AML-193 (cell line): ENCODE results near the gene UGDH.
A peak's percentile ranks its signal among the peaks of the same experiment; 100 is the strongest.

Experiments used
- DNase-seq, 2 experiments: peaks; one replicate each; lab custom pipeline; 2025; lab: John Stamatoyannopoulos, UW

UGDH gene

DNA sequence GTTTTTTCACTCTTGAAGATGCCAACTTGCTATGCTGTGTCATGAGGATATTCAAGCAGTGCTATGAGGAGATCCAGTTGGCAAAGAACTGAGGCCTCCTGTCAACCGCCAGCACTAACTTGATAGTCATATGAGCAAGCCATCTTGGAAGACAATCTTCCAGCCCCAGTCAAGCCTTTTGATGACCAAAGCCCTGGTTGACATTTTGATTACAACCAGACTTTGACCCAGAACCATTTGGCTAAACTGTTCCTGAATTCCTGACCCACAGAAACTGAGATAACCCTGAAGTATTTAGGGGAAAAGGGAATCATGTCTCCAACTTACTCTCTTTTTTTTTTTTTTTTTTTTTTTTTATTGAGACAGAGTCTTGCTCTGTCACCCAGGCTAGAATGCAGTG lies 32.9 kb downstream of the UGDH start:
- no peak for DNase-seq

- DNase-seq, result no peak
Observed at GRCh38 chr4:39490322-39490721, 36.9 kb downstream of the UGDH start.

DNA sequence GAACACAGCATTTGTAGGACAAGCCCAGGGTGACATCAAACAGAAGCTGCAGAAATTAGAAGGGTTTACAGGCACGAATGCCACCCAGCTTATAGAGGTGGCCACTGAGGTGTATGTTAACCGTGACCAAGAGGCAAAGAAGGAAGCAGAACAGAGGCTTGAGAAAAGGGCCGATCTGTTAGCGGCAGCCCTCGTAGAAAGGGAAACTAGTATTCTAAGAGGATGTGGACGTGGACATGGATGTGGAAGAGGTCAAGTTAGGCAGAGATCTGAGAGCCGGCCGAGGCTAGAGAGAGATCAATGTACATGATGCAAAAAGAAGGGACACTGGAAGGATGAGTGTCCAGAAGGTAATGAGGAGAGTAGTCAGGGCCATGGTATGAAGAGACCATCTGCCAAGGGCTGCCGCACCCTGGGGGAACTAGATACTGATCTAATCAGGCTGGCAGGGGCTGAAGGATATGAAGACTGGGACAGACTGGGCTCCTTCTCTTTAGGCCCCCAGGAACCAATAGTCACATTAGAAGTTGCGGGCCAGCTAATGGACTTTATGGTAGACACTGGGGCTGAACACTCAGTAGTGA lies 40.9 kb downstream of the UGDH start:
- no peak for DNase-seq

GRCh38 chr4:39484582-39485272 lies 42.5 kb downstream of the UGDH start:
- peak; percentile 72 to 77 for DNase-seq

- DNase-seq, result no peak
Observed at GRCh38 chr4:39480902-39481695, 46.1 kb downstream of the UGDH start.

GRCh38 chr4:39480251-39480650 lies 47.0 kb downstream of the UGDH start:
- DNase-seq, result no peak

DNA sequence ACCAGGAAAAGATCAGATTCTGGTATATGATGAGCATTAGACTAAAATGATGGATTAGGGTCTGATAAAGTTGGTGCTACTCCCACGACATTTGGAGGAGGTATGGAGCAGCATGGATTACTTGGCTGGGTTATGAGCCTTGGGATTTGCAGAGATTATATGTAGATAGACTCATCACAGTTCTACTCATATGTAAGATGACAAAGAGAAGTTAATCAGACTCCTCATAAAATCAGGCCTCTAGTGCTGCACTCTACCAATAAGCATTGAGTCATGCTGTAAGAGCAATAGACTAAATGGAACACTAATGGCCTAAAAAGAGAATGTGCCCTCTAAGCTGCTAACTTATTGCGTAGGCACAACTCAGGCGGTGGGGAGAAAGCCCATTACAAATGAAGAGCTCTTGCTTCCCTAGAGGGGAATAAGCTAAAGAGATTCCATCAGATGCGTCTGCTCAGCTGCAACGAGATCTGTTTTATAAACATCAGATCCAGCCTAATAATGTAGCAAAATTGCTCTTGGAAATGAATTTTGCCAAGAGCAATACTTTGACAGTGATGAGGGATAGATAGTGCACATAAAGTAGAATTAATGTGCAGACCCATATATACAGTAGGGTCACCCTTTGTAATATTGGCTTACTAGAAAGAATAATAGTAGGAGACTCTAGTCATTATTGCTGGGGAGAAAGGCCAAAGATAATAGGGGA lies 50.9 kb downstream of the UGDH start:
- no peak for DNase-seq

GRCh38 chr4:39472396-39472795 lies 54.8 kb downstream of the UGDH start:
- no peak for DNase-seq

DNA sequence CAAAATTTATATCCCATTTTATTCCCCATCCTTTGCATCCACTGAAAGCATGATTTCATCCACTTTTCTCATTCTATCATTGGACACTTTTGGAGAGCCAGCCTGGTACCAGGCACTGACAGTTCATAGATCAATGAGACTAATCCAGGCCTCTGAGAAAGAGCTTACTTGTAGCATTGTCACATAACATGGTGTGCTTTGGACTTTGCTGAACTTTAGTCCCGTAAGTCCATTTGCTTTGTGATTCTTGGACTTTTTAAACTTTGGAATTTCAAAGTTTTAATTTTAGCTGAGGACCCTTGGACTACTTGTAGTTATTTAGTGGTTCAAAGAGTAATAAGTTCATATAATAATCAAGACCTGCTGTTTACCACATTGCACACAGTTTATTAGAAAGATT lies 56.8 kb downstream of the UGDH start:
- no peak for DNase-seq

- peak; percentile 91 to 95 for DNase-seq
Observed at GRCh38 chr4:39469429-39470077, 57.7 kb downstream of the UGDH start.

DNA sequence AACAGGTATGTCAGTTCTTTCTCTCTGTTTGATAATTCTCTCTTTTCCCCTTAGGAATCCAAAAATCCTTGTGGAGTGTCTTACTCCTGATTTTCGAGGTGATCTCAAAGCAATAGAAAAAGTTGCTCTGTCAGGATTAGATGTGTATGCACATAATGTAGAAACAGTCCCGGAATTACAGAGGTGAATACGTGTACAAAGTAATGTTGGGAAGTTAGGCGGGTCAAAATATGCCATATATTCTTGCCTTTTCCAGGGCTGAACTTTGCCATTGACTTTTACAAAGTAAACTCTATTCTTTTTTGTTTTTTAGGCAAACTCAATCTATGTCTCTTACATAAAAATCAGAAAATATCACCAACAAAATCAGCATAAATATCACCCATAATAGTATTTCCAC lies 59.8 kb downstream of the UGDH start:
- no peak for DNase-seq

DNA sequence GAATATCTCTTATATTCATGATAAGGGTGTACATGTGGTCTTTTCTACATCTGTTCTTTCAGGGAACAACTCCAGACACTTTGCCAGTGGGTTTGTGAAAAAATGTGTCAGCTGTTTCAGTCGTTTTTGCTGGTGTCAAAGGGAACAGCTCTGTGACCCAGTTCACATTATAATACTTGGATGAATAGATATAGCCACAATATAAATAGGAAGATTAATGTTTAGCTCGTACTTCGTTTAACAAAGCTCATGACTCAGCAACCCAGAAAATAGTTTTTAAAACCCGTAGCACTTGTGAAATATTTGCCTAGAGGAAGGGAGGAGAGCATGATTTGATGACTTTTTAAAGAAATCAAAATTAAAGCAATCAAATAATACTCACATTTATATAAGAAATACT lies 60.5 kb downstream of the UGDH start:
- DNase-seq, result no peak

GRCh38 chr4:39464886-39465501 lies 62.2 kb downstream of the UGDH start:
- peak; percentile 43 to 52 for DNase-seq

GRCh38 chr4:39458505-39459300 lies 68.5 kb downstream of the UGDH start, which contains the start of the genes LIAS and RPL9:
Gene LIAS, plus strand, starts transcription at chr4:39459056. Its CDS starts 62 bp downstream, at chr4:39459118.
Gene RPL9, minus strand, starts transcription at chr4:39458922. Its CDS starts 483 bp downstream, at chr4:39458439.
- DNase-seq, result peak; percentile 84 to 93

- peak in 1 of 2 experiments; percentile 29 for DNase-seq
Observed at GRCh38 chr4:39458161-39458504, 69.1 kb downstream of the UGDH start.

- no peak for DNase-seq
Observed at GRCh38 chr4:39456946-39457763, 70.1 kb downstream of the UGDH start.

- no peak for DNase-seq
Observed at GRCh38 chr4:39455486-39455885, 71.8 kb downstream of the UGDH start.

DNA sequence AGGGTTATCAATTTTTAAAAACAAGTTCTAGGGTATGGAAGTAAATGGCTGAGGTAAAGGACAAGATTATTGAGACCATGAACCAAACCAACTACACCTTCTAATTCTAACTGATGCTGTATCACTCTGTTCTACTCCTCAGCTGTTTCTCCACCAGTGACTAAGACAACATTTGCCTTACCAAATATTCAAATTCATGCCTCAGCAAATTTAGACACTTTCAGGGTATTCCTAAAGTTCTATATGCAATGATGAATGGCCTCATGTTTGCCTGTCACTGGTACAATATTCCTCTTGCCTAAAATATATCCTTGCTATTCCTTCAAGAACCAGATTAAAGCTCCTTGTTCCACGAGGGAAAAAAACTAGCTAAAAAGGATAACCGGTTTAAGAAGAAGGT lies 73.5 kb downstream of the UGDH start:
- DNase-seq, result no peak

GRCh38 chr4:39452860-39453587 lies 74.2 kb downstream of the UGDH start:
- no peak for DNase-seq
